OCI-LY3 (cell line): Measurements from ENCODE around the gene LMBR1.

Experiments used
- H2AFZ ChIP-seq: fragments of 200-600, 300-600 bp; shearing (Covaris generic); 2 replicates; pipeline ENCODE4 v1.6.0; 2014; ENCODE audit warnings: antibody characterized with exemption, low read depth, low read length
- H3K27ac ChIP-seq: fragments of 200-600, 300-600 bp; sonication (generic); 2 replicates; pipeline ENCODE4 v1.5.1; 2014; ENCODE audit warnings: mild to moderate bottlenecking, low read length, moderate library complexity, mixed read lengths
- H3K27me3 ChIP-seq: fragments of 200-600, 300-600 bp; sonication (generic); 2 replicates; pipeline ENCODE4 v1.6.1; 2014; ENCODE audit warnings: low read depth, low read length, mixed read lengths
- H3K36me3 ChIP-seq: fragments of 200-600, 300-600 bp; sonication (generic); replicated peaks from 2 replicates; pipeline ENCODE3; 2014; ENCODE audit warnings: low read depth, low read length, mixed read lengths
- H3K4me1 ChIP-seq: fragments of 300-600, 200-600 bp; sonication (generic); 2 replicates; pipeline ENCODE4 v1.6.1; 2014; ENCODE audit warnings: low read length, mixed read lengths
- H3K4me2 ChIP-seq: fragments of 200-600, 300-600 bp; sonication (generic); 2 replicates; pipeline ENCODE4 v1.6.1; 2014; ENCODE audit warnings: low read length, mixed read lengths
- H3K4me3 ChIP-seq: fragments of 300-600, 200-600 bp; sonication (generic); 2 replicates; pipeline ENCODE4 v1.5.1; 2014; ENCODE audit warnings: antibody characterized with exemption, mild to moderate bottlenecking, low read length, moderate library complexity
- H3K79me2 ChIP-seq: fragments of 300-600, 200-600 bp; shearing (Covaris generic); 2 replicates; pipeline ENCODE4 v1.6.1; 2014; ENCODE audit warnings: mild to moderate bottlenecking, low read length, mixed read lengths
- H3K9ac ChIP-seq: fragments of 300-600, 200-600 bp; shearing (Covaris generic); 2 replicates; pipeline ENCODE4 v1.6.0; 2014; ENCODE audit warnings: mild to moderate bottlenecking, low read length, moderate library complexity
- H3K9me3 ChIP-seq: fragments of 200-600, 300-600 bp; shearing (Covaris generic); 2 replicates; pipeline ENCODE4 v1.6.1; 2014; ENCODE audit warnings: low read length, mixed read lengths; ENCODE audit not compliant: insufficient read depth
- H4K20me1 ChIP-seq: fragments of 200-600, 300-600 bp; sonication (generic); 2 replicates; pipeline ENCODE4 v1.6.1; 2016; ENCODE audit warnings: low read length, mixed read lengths; ENCODE audit not compliant: insufficient read depth
- CTCF ChIP-seq: fragments of 200-600, 300-600 bp; sonication (generic); IDR thresholded peaks from 2 replicates; pipeline ENCODE4 v1.5.1; 2014; ENCODE audit warnings: antibody characterized with exemption, low read length, low read depth
- EZH2phosphoT487 ChIP-seq: fragments of 200-600 bp; shearing (Covaris generic); IDR thresholded peaks from 2 replicates; pipeline ENCODE4 v1.6.1; 2018; ENCODE audit warnings: antibody characterized with exemption, mixed run types, low read depth

LMBR1 gene

DNA sequence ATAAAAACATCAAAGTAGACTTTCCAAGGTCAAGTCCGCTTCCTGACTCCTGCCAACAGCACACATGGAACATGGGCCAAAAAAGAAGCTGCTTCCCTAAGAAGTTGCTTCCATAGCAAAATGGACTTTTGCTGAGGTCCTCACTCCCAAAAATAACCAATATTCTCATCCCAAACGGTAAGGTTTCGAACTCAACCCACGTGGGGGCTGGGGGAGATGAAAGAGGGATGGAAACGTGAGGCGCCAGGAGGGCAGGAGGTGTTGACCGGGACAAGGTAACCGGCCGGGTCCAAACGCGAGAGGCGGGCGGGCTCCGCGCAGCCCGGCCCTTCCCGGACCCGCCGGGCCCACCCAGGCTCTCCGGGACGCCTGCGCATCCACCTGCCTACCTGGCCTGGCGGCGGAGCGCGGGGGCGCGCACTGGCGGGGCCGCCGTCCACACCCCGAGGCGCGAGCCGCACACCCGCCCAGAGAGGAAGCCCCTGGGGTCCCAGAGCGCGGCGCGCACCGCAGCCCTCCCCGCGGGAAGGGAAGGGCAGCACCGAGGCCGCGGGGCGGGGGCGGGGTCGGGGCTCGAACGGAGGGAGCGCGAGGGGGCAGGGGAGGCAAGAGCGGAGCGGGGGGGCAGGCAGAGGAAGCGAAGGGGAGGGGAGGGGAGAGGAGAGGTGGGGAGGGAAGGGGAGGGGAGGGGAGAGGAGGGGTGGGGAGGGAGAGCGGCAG, 742 bp downstream of the LMBR1 start:
- H3K36me3 ChIP-seq, result peaks cover 5% of the 10 kb centered on the region
- H3K27me3 ChIP-seq, result no peaks in the 10 kb centered on the region
- H3K4me2 ChIP-seq, result peak overlapping the region; percentile 74
- no peak overlapping the region for H2AFZ ChIP-seq
- no peaks in the 10 kb centered on the region for H3K9me3 ChIP-seq
- H4K20me1 ChIP-seq, result peaks cover 15% of the 10 kb centered on the region; the same call in 1 of the 2 replicates
- peaks cover 46% of the 10 kb centered on the region for H3K79me2 ChIP-seq
- H3K9ac ChIP-seq, result peak overlapping the region; percentile 76
- H3K4me3 ChIP-seq, result peak overlapping the region; percentile 88
- no peak for TF ChIP-seq CTCF
- no peak for TF ChIP-seq EZH2phosphoT487
- peaks cover 34% of the 10 kb centered on the region for H3K4me1 ChIP-seq
- peak overlapping the region; percentile 71 for H3K27ac ChIP-seq

- Histone ChIP-seq H3K36me3 (peaks cover 9% of the 10 kb centered on the region), H3K4me2 (no peak overlapping the region), H3K27ac (no peak overlapping the region), H3K9me3 (no peaks in the 10 kb centered on the region), H3K4me3 (no peak overlapping the region), H3K4me1 (peaks cover 10% of the 10 kb centered on the region), H2AFZ (no peak overlapping the region), H3K27me3 (no peaks in the 10 kb centered on the region), H3K9ac (no peak overlapping the region), H3K79me2 (peaks cover 67% of the 10 kb centered on the region), H4K20me1 (peaks cover 25% of the 10 kb centered on the region)
- TF ChIP-seq CTCF (no peak), EZH2phosphoT487 (no peak)
Measured at GRCh38 chr7:156889746-156890145, 3.2 kb downstream of the LMBR1 start.

DNA sequence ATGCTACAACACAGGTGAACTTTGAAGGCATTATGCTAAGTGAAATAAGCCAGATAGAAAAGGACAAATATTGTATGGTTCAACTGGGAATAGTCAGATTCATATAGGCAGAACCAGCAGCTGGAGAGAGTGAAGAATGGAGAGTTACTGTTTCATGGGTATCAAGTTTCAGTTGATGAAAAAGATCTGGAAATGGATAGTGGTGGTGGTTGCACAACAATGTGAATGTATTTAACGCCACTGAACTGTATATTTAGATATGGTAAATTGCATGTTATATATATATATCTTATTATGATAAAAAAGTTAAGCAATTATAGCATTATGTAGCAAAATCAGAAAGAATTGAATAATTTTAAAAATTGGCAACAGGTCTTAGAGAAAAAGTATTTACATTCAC, 3.9 kb downstream of the LMBR1 start:
- H4K20me1 ChIP-seq, result peaks cover 31% of the 10 kb centered on the region
- H3K79me2 ChIP-seq, result peaks cover 73% of the 10 kb centered on the region
- H3K4me2 ChIP-seq, result no peak overlapping the region
- no peaks in the 10 kb centered on the region for H3K27me3 ChIP-seq
- H3K4me1 ChIP-seq, result peaks cover 6% of the 10 kb centered on the region
- peaks cover 14% of the 10 kb centered on the region for H3K36me3 ChIP-seq
- H3K27ac ChIP-seq, result no peak overlapping the region
- TF ChIP-seq CTCF (no peak), EZH2phosphoT487 (no peak)
- H3K4me3 ChIP-seq, result no peak overlapping the region
- no peaks in the 10 kb centered on the region for H3K9me3 ChIP-seq
- no peak overlapping the region for H3K9ac ChIP-seq
- no peak overlapping the region for H2AFZ ChIP-seq

DNA sequence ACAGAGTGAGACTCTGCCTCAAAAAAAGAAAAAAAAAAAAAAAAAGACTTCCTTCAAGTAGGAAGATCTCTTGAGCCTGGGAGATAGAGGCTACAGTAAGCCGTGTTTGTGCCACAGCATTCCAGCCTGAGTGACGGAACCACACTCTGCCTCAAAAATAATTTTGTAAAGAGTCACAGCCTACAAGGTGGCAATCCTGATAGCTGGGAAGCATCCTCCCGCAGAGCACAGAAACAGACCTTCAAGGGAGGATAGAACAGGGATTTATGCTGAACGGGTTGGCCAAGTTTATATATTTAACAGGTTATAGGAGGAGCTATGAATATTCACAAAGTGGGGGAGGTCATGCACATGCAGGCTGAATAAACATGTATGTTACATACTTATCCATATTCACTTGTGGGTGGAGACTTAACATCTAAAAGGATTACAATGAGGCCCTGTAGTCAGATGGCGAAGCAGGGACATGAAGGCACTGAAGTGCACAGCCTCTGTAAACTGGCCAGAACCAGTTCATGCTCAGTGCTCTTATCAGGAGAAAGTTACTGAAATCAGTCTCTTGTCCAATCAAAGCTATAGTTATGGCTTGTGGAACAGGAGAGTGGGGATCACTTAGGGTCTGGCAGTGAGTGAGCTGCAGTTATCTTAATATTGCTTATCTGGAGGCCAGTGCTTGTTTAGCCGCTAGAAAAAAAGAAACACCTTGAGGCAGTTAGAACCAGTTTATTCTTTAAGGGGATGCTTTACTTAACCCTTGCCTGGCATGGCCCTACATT, 6.8 kb downstream of the LMBR1 start:
- Histone ChIP-seq H3K27ac (no peak overlapping the region), H3K79me2 (peaks cover 90% of the 10 kb centered on the region), H2AFZ (no peak overlapping the region), H4K20me1 (peaks cover 56% of the 10 kb centered on the region), H3K4me3 (no peak overlapping the region), H3K36me3 (peaks cover 32% of the 10 kb centered on the region), H3K9me3 (no peaks in the 10 kb centered on the region), H3K27me3 (no peaks in the 10 kb centered on the region), H3K4me1 (peaks cover 16% of the 10 kb centered on the region), H3K9ac (no peak overlapping the region), H3K4me2 (no peak overlapping the region)
- no peak for TF ChIP-seq EZH2phosphoT487
- TF ChIP-seq CTCF, result no peak
